Measurements from ENCODE around the gene TGM5. TPM values are rescaled to one million over a fixed set of nuclear protein-coding genes. Genes with fewer than 3 reads are reported as not detected.

Gene TGM5
- total RNA-seq, 1 experiment from 2014 or later, result not detected

GRCh38 chr15:43275740-43276562 is 9.2 kb upstream of the TGM5 start (continued):
- TF ChIP-seq E2F5 (CRISPR knock-in tag; IDR thresholded peaks at IDR 0.05), result no peak
- no peak for TF ChIP-seq FOXJ3 (CRISPR knock-in tag; IDR thresholded peaks at IDR 0.05; ENCODE audit: borderline replicate concordance)
- no peak for TF ChIP-seq MAX (CRISPR knock-in tag; IDR thresholded peaks at IDR 0.05)
- TF ChIP-seq, protein P1, sequence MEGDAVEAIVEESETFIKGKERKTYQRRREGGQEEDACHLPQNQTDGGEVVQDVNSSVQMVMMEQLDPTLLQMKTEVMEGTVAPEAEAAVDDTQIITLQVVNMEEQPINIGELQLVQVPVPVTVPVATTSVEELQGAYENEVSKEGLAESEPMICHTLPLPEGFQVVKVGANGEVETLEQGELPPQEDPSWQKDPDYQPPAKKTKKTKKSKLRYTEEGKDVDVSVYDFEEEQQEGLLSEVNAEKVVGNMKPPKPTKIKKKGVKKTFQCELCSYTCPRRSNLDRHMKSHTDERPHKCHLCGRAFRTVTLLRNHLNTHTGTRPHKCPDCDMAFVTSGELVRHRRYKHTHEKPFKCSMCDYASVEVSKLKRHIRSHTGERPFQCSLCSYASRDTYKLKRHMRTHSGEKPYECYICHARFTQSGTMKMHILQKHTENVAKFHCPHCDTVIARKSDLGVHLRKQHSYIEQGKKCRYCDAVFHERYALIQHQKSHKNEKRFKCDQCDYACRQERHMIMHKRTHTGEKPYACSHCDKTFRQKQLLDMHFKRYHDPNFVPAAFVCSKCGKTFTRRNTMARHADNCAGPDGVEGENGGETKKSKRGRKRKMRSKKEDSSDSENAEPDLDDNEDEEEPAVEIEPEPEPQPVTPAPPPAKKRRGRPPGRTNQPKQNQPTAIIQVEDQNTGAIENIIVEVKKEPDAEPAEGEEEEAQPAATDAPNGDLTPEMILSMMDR (IDR thresholded peaks at IDR 0.05), result no peak
- no peak for TF ChIP-seq ATF3 (CRISPR knock-in tag; conservative IDR thresholded peaks at IDR 0.05)
- no peak for TF ChIP-seq CREM (CRISPR knock-in tag; IDR thresholded peaks at IDR 0.05)
- TF ChIP-seq ERG (CRISPR knock-in tag; IDR thresholded peaks at IDR 0.05), result no peak
- TF ChIP-seq, protein P2, sequence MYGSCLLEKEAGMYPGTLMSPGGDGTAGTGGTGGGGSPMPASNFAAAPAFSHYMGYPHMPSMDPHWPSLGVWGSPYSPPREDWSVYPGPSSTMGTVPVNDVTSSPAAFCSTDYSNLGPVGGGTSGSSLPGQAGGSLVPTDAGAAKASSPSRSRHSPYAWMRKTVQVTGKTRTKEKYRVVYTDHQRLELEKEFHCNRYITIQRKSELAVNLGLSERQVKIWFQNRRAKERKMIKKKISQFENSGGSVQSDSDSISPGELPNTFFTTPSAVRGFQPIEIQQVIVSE (CRISPR knock-in tag; IDR thresholded peaks at IDR 0.05; ENCODE audit: borderline replicate concordance), result no peak
- TF ChIP-seq IRF2 (CRISPR knock-in tag; IDR thresholded peaks at IDR 0.05; ENCODE audit: borderline replicate concordance, low read depth), result no peak

DNA sequence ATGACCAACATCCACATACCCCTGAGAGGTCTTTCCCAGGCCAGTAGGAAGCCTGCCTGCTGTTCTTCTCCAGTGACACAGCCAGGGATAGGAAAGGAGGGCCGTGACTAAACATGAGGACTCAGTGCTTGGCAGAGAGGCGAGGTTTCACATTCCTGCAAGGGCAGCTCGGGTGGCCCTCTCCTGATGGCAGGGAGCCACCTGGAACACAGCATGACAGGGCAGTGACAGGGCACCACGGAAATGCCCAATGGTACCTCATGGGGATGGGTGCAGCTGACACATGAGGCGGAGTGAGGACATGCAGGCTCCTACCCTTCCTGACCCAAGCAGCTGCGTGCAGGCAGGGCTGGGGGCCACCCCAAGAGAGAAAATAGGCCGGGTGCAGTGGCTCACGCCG is 7.4 kb upstream of the TGM5 start:
- Mint-ChIP-seq H3K27me3 (ENCODE audit: low read depth) (peaks cover 3% of the 10 kb centered on the region; the same call in 1 of the 2 replicates), H3K36me3 (no peaks in the 10 kb centered on the region), H3K27ac (no peak overlapping the region), H3K9me3 (peaks cover 3% of the 10 kb centered on the region; the same call in 1 of the 2 replicates), H3K4me1 (no peaks in the 10 kb centered on the region), H3K4me3 (no peak overlapping the region)
- ChIA-PET CTCF (interaction anchor here (1.0 to 1.9 kb wide), 4 partner anchors 49 to 70 kb away, joined by 3 to 5 read pairs (median 5); no protein-coding TSS in a partner anchor), POLR2A (no interaction called here)
- ATAC-seq, result no peak
- no peak for DNase-seq (ENCODE audit: low spot score)
- TF ChIP-seq, protein P3, sequence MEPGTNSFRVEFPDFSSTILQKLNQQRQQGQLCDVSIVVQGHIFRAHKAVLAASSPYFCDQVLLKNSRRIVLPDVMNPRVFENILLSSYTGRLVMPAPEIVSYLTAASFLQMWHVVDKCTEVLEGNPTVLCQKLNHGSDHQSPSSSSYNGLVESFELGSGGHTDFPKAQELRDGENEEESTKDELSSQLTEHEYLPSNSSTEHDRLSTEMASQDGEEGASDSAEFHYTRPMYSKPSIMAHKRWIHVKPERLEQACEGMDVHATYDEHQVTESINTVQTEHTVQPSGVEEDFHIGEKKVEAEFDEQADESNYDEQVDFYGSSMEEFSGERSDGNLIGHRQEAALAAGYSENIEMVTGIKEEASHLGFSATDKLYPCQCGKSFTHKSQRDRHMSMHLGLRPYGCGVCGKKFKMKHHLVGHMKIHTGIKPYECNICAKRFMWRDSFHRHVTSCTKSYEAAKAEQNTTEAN (CRISPR knock-in tag; IDR thresholded peaks at IDR 0.05), result no peak
- TF ChIP-seq NR2C2 (CRISPR knock-in tag; IDR thresholded peaks at IDR 0.05), result no peak
- TF ChIP-seq CREM (CRISPR knock-in tag; IDR thresholded peaks at IDR 0.05), result no peak
- no peak for TF ChIP-seq SP1 (CRISPR knock-in tag; conservative IDR thresholded peaks at IDR 0.05)
- TF ChIP-seq ZNF121 (CRISPR knock-in tag; IDR thresholded peaks at IDR 0.05), result no peak
- no peak for TF ChIP-seq ATF3 (CRISPR knock-in tag; conservative IDR thresholded peaks at IDR 0.05)
- no peak for TF ChIP-seq HMGA2 (CRISPR knock-in tag; IDR thresholded peaks at IDR 0.05)
- no peak for TF ChIP-seq GTF2I (CRISPR knock-in tag; conservative IDR thresholded peaks at IDR 0.05)
- TF ChIP-seq MYBL2 (CRISPR knock-in tag; IDR thresholded peaks at IDR 0.05), result no peak
- TF ChIP-seq KAT7 (CRISPR knock-in tag; IDR thresholded peaks at IDR 0.05; ENCODE audit: borderline replicate concordance), result no peak
- no peak for TF ChIP-seq TP53 (CRISPR knock-in tag; IDR thresholded peaks at IDR 0.05)
- TF ChIP-seq E2F5 (CRISPR knock-in tag; IDR thresholded peaks at IDR 0.05), result no peak
- no peak for TF ChIP-seq MXD4 (CRISPR knock-in tag; IDR thresholded peaks at IDR 0.05; ENCODE audit: borderline replicate concordance)
- no peak for TF ChIP-seq SOX15 (CRISPR knock-in tag; IDR thresholded peaks at IDR 0.05)
- no peak for TF ChIP-seq ZNF425 (CRISPR knock-in tag; conservative IDR thresholded peaks at IDR 0.05)
- TF ChIP-seq TEAD4 (CRISPR knock-in tag; IDR thresholded peaks at IDR 0.05), result no peak

Measured in WTC11 (cell line).